ENCODE results near the gene KDM3A. TPM values are rescaled to one million over a fixed set of nuclear protein-coding genes. Genes with fewer than 3 reads are reported as not detected.

The KDM3A gene
- total and polyA plus RNA-seq, 9 of the 15 experiments (the other 6 are each of a cell fraction or from before 2014, with no cell fraction given) = 7.5 to 95.4 (median 24.8) TPM

DNA sequence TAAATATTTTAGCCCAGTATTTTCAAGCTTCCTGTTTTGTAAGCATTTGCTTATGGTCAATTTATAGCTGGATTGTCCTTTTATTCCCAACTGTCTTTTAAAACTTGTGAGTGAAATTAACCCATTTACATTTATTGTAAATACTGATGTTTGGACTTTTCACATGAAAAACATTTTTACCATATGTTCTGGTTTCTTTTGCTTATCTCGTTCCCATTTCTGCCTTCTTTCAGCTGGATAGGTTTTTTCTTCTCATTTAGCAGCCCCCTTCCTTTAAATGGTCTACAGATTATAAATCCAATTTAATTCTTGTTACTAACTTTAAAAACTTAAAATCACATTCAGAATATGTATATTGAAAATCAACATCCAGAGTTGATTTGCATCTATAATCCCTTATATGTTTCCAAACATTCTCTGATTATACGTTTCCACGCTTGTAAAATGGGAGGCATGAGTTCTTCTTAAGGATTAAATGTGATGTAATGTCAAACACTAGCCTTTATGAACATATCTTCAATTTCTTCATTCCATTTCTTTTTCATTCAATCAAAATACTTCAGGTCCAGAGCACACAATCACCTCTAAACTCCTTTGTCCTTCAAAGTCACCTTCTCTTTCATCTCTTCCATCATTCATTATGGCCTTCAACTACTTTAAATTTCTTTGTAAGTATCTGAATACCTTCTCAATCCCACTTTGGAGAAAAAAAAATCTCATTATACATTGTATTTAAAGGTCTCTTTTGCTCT lies 1.1 kb upstream of the KDM3A start (continued):
- no peak; the same call in 1 of the 2 replicates for TF ChIP-seq NFE2L1 (tag; IDR thresholded peaks at IDR 0.05; ENCODE audit: borderline replicate concordance, low read depth)
- peak; percentile 100 for TF ChIP-seq ZNF354B (CRISPR knock-in tag; IDR thresholded peaks at IDR 0.05)
- TF ChIP-seq, protein P1, sequence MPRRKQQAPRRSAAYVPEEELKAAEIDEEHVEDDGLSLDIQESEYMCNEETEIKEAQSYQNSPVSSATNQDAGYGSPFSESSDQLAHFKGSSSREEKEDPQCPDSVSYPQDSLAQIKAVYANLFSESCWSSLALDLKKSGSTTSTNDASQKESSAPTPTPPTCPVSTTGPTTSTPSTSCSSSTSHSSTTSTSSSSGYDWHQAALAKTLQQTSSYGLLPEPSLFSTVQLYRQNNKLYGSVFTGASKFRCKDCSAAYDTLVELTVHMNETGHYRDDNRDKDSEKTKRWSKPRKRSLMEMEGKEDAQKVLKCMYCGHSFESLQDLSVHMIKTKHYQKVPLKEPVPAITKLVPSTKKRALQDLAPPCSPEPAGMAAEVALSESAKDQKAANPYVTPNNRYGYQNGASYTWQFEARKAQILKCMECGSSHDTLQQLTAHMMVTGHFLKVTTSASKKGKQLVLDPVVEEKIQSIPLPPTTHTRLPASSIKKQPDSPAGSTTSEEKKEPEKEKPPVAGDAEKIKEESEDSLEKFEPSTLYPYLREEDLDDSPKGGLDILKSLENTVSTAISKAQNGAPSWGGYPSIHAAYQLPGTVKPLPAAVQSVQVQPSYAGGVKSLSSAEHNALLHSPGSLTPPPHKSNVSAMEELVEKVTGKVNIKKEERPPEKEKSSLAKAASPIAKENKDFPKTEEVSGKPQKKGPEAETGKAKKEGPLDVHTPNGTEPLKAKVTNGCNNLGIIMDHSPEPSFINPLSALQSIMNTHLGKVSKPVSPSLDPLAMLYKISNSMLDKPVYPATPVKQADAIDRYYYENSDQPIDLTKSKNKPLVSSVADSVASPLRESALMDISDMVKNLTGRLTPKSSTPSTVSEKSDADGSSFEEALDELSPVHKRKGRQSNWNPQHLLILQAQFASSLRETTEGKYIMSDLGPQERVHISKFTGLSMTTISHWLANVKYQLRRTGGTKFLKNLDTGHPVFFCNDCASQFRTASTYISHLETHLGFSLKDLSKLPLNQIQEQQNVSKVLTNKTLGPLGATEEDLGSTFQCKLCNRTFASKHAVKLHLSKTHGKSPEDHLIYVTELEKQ (CRISPR knock-in tag; IDR thresholded peaks at IDR 0.05) = no peak
- TF ChIP-seq, protein P2, sequence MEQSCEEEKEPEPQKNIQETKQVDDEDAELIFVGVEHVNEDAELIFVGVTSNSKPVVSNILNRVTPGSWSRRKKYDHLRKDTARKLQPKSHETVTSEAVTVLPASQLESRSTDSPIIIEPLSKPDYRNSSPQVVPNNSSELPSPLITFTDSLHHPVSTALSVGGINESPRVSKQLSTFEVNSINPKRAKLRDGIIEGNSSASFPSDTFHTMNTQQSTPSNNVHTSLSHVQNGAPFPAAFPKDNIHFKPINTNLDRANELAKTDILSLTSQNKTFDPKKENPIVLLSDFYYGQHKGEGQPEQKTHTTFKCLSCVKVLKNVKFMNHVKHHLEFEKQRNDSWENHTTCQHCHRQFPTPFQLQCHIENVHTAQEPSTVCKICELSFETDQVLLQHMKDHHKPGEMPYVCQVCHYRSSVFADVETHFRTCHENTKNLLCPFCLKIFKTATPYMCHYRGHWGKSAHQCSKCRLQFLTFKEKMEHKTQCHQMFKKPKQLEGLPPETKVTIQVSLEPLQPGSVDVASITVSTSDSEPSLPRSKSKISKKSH (CRISPR knock-in tag; IDR thresholded peaks at IDR 0.05) = peak; percentile 84
- no peak for TF ChIP-seq PTBP1 (IDR thresholded peaks at IDR 0.05; ENCODE audit: low read depth, low read length)
- peak; percentile 88 for TF ChIP-seq BRD4 (IDR thresholded peaks at IDR 0.05)
- TF ChIP-seq HCFC1 (IDR thresholded peaks at IDR 0.05; ENCODE audit: low read depth, low read length) = no peak
- no peak for TF ChIP-seq PYGO2 (tag; IDR thresholded peaks at IDR 0.05)
- TF ChIP-seq, protein P3, sequence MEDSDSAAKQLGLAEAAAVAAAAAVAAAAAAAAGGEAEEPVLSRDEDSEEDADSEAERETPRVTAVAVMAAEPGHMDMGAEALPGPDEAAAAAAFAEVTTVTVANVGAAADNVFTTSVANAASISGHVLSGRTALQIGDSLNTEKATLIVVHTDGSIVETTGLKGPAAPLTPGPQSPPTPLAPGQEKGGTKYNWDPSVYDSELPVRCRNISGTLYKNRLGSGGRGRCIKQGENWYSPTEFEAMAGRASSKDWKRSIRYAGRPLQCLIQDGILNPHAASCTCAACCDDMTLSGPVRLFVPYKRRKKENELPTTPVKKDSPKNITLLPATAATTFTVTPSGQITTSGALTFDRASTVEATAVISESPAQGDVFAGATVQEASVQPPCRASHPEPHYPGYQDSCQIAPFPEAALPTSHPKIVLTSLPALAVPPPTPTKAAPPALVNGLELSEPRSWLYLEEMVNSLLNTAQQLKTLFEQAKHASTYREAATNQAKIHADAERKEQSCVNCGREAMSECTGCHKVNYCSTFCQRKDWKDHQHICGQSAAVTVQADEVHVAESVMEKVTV (CRISPR knock-in tag; IDR thresholded peaks at IDR 0.05) = no peak
- TF ChIP-seq FOXJ2 (tag; IDR thresholded peaks at IDR 0.05) = peak; percentile 38
- TF ChIP-seq, protein P4, sequence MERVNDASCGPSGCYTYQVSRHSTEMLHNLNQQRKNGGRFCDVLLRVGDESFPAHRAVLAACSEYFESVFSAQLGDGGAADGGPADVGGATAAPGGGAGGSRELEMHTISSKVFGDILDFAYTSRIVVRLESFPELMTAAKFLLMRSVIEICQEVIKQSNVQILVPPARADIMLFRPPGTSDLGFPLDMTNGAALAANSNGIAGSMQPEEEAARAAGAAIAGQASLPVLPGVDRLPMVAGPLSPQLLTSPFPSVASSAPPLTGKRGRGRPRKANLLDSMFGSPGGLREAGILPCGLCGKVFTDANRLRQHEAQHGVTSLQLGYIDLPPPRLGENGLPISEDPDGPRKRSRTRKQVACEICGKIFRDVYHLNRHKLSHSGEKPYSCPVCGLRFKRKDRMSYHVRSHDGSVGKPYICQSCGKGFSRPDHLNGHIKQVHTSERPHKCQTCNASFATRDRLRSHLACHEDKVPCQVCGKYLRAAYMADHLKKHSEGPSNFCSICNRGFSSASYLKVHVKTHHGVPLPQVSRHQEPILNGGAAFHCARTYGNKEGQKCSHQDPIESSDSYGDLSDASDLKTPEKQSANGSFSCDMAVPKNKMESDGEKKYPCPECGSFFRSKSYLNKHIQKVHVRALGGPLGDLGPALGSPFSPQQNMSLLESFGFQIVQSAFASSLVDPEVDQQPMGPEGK (CRISPR knock-in tag; IDR thresholded peaks at IDR 0.05; ENCODE audit: borderline replicate concordance) = no peak
- no peak for TF ChIP-seq TOE1 (IDR thresholded peaks at IDR 0.05; ENCODE audit: borderline replicate concordance)
- TF ChIP-seq TOE1 (CRISPR knock-in tag; IDR thresholded peaks at IDR 0.05; ENCODE audit: borderline replicate concordance, low read depth) = no peak
- 0 out of 2 replicates have a peak, but pooled peaks have one; percentile 22 for TF ChIP-seq JUN (IDR thresholded peaks at IDR 0.05; ENCODE audit: borderline replicate concordance, low read depth, low read length)
- no peak for TF ChIP-seq JUN (CRISPR knock-in tag; IDR thresholded peaks at IDR 0.05; ENCODE audit: borderline replicate concordance)
- peak; percentile 38 for TF ChIP-seq GTF2E2 (tag; IDR thresholded peaks at IDR 0.05)
- TF ChIP-seq ZNF830 (CRISPR knock-in tag; IDR thresholded peaks at IDR 0.05) = no peak
- TF ChIP-seq ZBTB8A (IDR thresholded peaks at IDR 0.05; ENCODE audit: partially characterized antibody) = peak; percentile 50
- TF ChIP-seq, protein P5, sequence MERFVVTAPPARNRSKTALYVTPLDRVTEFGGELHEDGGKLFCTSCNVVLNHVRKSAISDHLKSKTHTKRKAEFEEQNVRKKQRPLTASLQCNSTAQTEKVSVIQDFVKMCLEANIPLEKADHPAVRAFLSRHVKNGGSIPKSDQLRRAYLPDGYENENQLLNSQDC (CRISPR knock-in tag; IDR thresholded peaks at IDR 0.05) = no peak
